Panc1 (cell line): Measurements from ENCODE around the gene BAHCC1. TPM values are rescaled to one million over a fixed set of nuclear protein-coding genes. Genes with fewer than 3 reads are reported as not detected.

Experiments used
- ATAC-seq: fragments of 200-7000 bp; cut with Tn5 transposase; 2 replicates; pipeline ENCODE4 v1.9.1; 2020; ENCODE audit warnings: mild to moderate bottlenecking, moderate library complexity
- BruUV-seq: library from RNA; stranded (reverse); fragments of 400-500 nt; replicated peaks from 2 replicates; lab custom pipeline; 2021; lab: Mats Ljungman, UMichigan
- CTCF ChIA-PET: fragments of 300-600 bp; sonication (Branson Sonifier 250); formaldehyde crosslinking; loops from one replicate; lab custom pipeline; 2022; ENCODE audit warnings: antibody characterized with exemption; lab: Charles Lee
- POLR2A ChIA-PET: fragments of 300-600 bp; sonication (Branson Sonifier 250); formaldehyde crosslinking; loops from one replicate; lab custom pipeline; 2022; ENCODE audit warnings: antibody characterized with exemption; lab: Charles Lee
- DNase-seq: peaks from one replicate; pipeline ENCODE4 v3.0.0-alpha.2; 2010; ENCODE audit warnings: low read depth, low spot score
- H3K27ac ChIP-seq: 2 replicates; pipeline ENCODE4 v1.5.1; 2011; ENCODE audit warnings: mild to moderate bottlenecking, low read length, inconsistent platforms
- H3K27me3 ChIP-seq: fragments of 200-500 bp; sonication (Bioruptor generic); 2 replicates; pipeline ENCODE4 v1.6.0; 2014; ENCODE audit warnings: low read length, inconsistent platforms; ENCODE audit not compliant: control insufficient read depth, insufficient read depth
- H3K36me3 ChIP-seq: fragments of 200-500 bp; sonication (Bioruptor generic); 2 replicates; pipeline ENCODE4 v1.5.1; 2014; ENCODE audit warnings: inconsistent platforms, mild to moderate bottlenecking, low read length, moderate library complexity; ENCODE audit not compliant: control insufficient read depth, insufficient read depth
- H3K4me1 ChIP-seq: 2 replicates; pipeline ENCODE4 v1.5.1; 2011; ENCODE audit warnings: inconsistent platforms, mild to moderate bottlenecking, low read length, moderate library complexity; ENCODE audit not compliant: control insufficient read depth, insufficient read depth
- H3K4me3 ChIP-seq, 2 experiments: 2 replicates each; pipeline ENCODE4 v1.5.1; 2011 to 2012; ENCODE audit warnings: low read depth in 2 of 2, low read length in 2 of 2, mild to moderate bottlenecking in 2 of 2, inconsistent platforms in 1 of 2, moderate library complexity in 1 of 2
- H3K9me3 ChIP-seq: fragments of 200-500 bp; sonication (Bioruptor generic); 2 replicates; pipeline ENCODE4 v1.5.1; 2014; ENCODE audit warnings: low read depth, mild to moderate bottlenecking, inconsistent platforms, low read length, moderate library complexity; ENCODE audit not compliant: control insufficient read depth, insufficient read depth
- POLR2AphosphoS5 ChIP-seq: IDR thresholded peaks from 2 replicates; pipeline ENCODE4 v1.6.1; 2012; ENCODE audit warnings: mild to moderate bottlenecking, low read depth, low read length, moderate library complexity
- SIN3A ChIP-seq: IDR thresholded peaks from 2 replicates; pipeline ENCODE4 v1.6.1; 2012; ENCODE audit warnings: low read depth, mild to moderate bottlenecking, low read length, moderate library complexity, borderline replicate concordance; ENCODE audit not compliant: insufficient read depth
- TCF7L2 ChIP-seq: IDR thresholded peaks from 2 replicates; pipeline ENCODE4 v1.6.1; 2011; ENCODE audit warnings: mild to moderate bottlenecking, low read depth, low read length, inconsistent platforms
- in situ Hi-C: cut with HindIII; loops from 2 replicates; pipeline ENCODE4 v1.10.0; 2016; ENCODE audit warnings: low sequenced_read_pairs, low pct_unique_long_range_greater_than_20kb
- intact Hi-C: fragments of 100-400 bp; cut with micrococcal nuclease; formaldehyde crosslinking; loops from one replicate; pipeline ENCODE4 v1.10.0; 2022; ENCODE audit not compliant: unreplicated experiment
- total RNA-seq: library from RNA; stranded (reverse); gene quantifications from one replicate; pipeline ENCODE4 v1.2.1, GENCODE V29; 2021; ENCODE audit not compliant: unreplicated experiment
- TF ChIP-seq, protein P1 (sequence below), 2 experiments: IDR thresholded peaks; 2 replicates each; pipeline ENCODE4 v1.6.1; 2011 to 2012; ENCODE audit warnings: low read depth in 2 of 2, control low read depth in 1 of 2, low read length in 1 of 2, mild to moderate bottlenecking in 1 of 2, moderate library complexity in 1 of 2; ENCODE audit not compliant: insufficient read depth in 1 of 2
- TF ChIP-seq, protein P2 (sequence below): fragments of 450-650 bp; IDR thresholded peaks from 2 replicates; pipeline ENCODE4 v1.5.1; 2017; ENCODE audit warnings: mild to moderate bottlenecking

BAHCC1 gene
- total RNA-seq, 1 experiment from 2014 or later = 77.4 TPM

DNA sequence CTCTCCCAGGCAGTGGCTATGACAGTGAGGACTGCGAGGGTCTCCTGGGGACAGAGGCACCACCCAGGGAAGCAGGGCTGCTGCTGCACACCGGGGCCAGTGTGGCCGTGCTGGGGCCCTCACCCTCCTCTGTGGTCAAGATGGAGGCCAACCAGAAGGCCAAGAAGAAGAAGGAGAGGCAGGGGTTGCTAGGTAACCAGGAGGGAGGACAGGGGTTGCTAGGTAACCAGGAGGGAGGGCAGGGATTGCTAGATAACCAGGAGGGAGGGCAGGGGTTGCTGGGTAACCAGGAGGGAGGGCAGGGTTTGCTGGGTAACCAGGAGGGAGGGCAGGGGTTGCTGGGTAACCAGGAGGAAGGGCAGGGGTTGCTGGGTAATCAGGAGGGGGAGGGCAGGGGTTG is 62.1 kb downstream of the BAHCC1 start:
- TF ChIP-seq, protein P1, sequence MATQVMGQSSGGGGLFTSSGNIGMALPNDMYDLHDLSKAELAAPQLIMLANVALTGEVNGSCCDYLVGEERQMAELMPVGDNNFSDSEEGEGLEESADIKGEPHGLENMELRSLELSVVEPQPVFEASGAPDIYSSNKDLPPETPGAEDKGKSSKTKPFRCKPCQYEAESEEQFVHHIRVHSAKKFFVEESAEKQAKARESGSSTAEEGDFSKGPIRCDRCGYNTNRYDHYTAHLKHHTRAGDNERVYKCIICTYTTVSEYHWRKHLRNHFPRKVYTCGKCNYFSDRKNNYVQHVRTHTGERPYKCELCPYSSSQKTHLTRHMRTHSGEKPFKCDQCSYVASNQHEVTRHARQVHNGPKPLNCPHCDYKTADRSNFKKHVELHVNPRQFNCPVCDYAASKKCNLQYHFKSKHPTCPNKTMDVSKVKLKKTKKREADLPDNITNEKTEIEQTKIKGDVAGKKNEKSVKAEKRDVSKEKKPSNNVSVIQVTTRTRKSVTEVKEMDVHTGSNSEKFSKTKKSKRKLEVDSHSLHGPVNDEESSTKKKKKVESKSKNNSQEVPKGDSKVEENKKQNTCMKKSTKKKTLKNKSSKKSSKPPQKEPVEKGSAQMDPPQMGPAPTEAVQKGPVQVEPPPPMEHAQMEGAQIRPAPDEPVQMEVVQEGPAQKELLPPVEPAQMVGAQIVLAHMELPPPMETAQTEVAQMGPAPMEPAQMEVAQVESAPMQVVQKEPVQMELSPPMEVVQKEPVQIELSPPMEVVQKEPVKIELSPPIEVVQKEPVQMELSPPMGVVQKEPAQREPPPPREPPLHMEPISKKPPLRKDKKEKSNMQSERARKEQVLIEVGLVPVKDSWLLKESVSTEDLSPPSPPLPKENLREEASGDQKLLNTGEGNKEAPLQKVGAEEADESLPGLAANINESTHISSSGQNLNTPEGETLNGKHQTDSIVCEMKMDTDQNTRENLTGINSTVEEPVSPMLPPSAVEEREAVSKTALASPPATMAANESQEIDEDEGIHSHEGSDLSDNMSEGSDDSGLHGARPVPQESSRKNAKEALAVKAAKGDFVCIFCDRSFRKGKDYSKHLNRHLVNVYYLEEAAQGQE (IDR thresholded peaks at IDR 0.05; ENCODE audit: insufficient read depth in 1 of 2, low read depth in 2 of 2, low read length in 1 of 2) = no peak
- TF ChIP-seq, protein P2, sequence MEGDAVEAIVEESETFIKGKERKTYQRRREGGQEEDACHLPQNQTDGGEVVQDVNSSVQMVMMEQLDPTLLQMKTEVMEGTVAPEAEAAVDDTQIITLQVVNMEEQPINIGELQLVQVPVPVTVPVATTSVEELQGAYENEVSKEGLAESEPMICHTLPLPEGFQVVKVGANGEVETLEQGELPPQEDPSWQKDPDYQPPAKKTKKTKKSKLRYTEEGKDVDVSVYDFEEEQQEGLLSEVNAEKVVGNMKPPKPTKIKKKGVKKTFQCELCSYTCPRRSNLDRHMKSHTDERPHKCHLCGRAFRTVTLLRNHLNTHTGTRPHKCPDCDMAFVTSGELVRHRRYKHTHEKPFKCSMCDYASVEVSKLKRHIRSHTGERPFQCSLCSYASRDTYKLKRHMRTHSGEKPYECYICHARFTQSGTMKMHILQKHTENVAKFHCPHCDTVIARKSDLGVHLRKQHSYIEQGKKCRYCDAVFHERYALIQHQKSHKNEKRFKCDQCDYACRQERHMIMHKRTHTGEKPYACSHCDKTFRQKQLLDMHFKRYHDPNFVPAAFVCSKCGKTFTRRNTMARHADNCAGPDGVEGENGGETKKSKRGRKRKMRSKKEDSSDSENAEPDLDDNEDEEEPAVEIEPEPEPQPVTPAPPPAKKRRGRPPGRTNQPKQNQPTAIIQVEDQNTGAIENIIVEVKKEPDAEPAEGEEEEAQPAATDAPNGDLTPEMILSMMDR = no peak
- TF ChIP-seq POLR2AphosphoS5 = no peak
- no peak for TF ChIP-seq TCF7L2
- no peak for TF ChIP-seq SIN3A

DNA sequence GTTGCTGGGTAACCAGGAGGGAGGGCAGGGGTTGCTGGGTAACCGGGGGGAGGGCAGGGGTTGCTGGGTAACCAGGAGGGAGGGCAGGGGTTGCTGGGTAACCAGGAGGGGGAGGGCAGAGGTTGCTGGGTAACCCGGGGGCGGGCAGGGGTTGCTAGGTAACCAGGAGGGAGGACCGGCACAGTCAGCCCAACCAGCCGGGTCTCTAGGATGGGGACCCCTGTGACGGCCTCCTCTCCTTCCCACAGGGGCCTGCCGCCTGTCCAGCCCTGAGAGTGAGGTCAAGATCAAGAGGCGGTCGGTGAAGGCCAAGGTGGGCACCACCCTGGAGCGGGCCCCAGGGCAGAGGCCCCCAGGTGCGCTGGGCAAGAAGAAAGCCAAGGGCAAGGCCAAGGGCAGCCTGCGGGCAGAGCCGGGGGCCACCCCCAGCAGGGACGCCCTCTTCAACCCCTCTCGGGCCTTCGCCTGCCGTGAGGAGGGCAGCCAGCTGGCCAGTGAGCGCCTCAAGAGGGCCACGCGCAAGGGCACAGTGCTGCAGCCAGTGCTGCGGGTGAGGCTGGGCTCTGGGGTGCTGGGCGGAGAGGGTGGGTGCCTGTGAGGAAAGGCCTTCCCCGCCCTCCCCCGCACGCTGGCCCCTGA is 62.8 kb downstream of the BAHCC1 start:
- Histone ChIP-seq H3K27me3 (no peaks in the 10 kb centered on the region), H3K9me3 (no peaks in the 10 kb centered on the region), H3K27ac (no peak overlapping the region), H3K36me3 (no peaks in the 10 kb centered on the region), H3K4me3 (no peak overlapping the region), H3K4me1 (peaks cover 4% of the 10 kb centered on the region)
- intact Hi-C loops (no loop called here), in situ Hi-C loops (no loop called here)
- ChIA-PET CTCF (interaction anchor here (1.0 kb wide), 1 partner anchor 17 kb away, joined by 7 read pairs; no protein-coding TSS in a partner anchor), POLR2A (no interaction called here)
- ATAC-seq (peak; percentile 22; the same call in 1 of the 2 replicates), DNase-seq (no peak)
- no peak for TF ChIP-seq TCF7L2
- TF ChIP-seq, protein P1 (IDR thresholded peaks at IDR 0.05; ENCODE audit: insufficient read depth in 1 of 2, low read depth in 2 of 2, low read length in 1 of 2) = no peak
- TF ChIP-seq SIN3A = no peak
- TF ChIP-seq POLR2AphosphoS5 = no peak
- TF ChIP-seq, protein P2 = no peak
- BruUV-seq = no TSS peak

More for the DNA sequence above, 62.1 kb downstream of the BAHCC1 start:
- intact Hi-C loops (no loop called here), in situ Hi-C loops (no loop called here)
- no peak overlapping the region for H3K27ac ChIP-seq
- H3K9me3 ChIP-seq = no peaks in the 10 kb centered on the region
- no TSS peak for BruUV-seq
- CTCF ChIA-PET = no interaction called here
- no peak for ATAC-seq
- no peaks in the 10 kb centered on the region for H3K36me3 ChIP-seq
- H3K4me1 ChIP-seq = peaks cover 4% of the 10 kb centered on the region
- H3K4me3 ChIP-seq = no peak overlapping the region
- H3K27me3 ChIP-seq = no peaks in the 10 kb centered on the region
- no peak for DNase-seq
- POLR2A ChIA-PET = no interaction called here
